NCI-H128 (cell line): ENCODE measurements around the gene EPHA8.

Experiments
- DNase-seq: peaks from one replicate; lab custom pipeline; 2025; ENCODE audit not compliant: unreplicated experiment; lab: John Stamatoyannopoulos, UW

EPHA8 gene

GRCh38 chr1:22588899-22589422 is 25.7 kb downstream of the EPHA8 start:
- no peak for DNase-seq

DNA sequence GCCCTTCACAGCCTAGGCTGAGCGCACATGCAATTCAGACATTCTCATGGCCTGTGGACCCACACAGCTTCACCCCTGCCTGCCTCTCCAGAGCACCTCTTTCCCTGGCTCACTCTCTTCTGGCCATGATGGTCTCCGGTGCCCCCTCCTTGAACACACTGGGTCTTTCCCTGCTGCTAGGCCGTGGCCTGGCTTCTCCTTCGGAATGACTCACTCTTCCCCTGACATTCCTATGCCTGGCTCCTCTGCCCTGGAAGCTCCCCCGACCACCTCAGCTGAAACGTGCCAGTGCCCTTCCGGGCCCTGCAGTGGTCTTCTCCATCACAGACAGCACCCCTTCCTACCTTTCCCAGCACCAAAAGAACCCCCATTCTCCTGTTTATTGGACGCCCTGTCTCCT is 28.3 kb downstream of the EPHA8 start:
- no peak for DNase-seq

DNA sequence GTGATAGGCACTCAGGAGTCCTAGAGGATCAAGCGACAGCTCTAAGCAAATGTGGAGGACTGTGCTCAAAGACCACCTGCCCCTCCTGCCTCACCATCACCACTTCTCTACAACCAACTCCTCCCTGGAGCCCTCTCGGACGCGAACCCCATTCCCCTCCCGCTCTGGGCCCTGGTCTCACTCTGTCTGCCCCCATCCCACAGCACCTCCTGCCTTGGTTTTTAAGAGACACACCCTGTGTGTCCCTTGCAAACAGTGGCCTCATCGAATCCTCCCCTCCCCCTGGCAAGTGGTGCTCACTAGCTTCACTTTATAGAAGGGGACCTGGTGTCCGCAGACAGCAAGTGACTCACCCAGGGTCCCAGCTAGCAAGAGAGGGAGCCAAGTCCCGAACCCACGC is 28.8 kb downstream of the EPHA8 start:
- DNase-seq, result no peak

DNA sequence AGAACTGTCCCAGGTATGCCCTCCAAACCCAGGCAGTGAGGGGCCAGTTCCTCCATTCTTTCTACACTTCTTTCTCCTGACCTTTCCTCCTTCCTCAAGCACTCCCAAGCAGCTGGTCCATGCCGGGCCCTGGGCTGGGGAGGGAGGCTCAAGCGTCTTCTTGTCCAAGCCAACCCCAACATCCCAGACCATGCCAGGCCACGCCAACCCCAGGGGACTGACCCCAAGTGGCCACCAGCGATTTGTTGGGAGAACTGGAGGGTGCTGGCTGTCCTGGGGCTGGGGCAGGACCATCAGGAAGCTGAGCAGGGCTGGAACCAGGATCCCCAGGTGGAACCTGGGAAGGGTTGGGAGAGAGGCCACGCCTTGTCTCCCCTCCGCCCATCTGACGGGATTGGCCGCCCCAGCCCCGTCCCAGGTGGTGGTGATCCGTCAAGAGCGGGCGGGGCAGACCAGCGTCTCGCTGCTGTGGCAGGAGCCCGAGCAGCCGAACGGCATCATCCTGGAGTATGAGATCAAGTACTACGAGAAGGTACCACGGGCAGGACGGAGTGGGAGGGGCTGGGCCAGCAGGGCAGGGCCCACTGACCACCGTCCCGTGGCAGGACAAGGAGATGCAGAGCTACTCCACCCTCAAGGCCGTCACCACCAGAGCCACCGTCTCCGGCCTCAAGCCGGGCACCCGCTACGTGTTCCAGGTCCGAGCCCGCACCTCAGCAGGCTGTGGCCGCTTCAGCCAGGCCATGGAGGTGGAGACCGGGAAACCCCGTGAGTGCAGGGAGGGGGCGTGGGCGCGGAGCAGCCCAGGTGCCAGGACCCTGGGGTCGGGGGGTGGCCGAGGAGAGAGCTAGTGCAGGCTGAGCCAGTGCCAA is 29.9 kb downstream of the EPHA8 start:
- DNase-seq, result no peak

- no peak for DNase-seq
These were observed 31.1 kb downstream of the EPHA8 start for GRCh38 chr1:22594396-22594795.

DNA sequence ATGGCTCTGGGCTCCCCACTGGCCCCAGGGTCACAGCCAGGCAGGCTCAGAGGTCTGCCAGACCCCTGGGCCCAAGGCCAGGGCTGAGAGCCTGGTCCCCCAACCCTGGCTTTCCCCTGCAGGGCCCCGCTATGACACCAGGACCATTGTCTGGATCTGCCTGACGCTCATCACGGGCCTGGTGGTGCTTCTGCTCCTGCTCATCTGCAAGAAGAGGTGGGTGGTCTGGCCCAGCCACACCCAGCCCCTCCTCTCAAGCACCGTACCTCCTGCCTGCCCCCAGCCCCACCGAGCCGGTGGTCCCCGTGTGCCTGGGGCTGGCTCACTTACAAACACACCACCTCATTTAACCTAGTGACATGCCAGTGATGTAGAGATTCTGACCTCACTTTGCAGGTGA is 31.8 kb downstream of the EPHA8 start:
- DNase-seq, result no peak

- no peak for DNase-seq
These were observed 34.1 kb downstream of the EPHA8 start for GRCh38 chr1:22597301-22597965.

DNA sequence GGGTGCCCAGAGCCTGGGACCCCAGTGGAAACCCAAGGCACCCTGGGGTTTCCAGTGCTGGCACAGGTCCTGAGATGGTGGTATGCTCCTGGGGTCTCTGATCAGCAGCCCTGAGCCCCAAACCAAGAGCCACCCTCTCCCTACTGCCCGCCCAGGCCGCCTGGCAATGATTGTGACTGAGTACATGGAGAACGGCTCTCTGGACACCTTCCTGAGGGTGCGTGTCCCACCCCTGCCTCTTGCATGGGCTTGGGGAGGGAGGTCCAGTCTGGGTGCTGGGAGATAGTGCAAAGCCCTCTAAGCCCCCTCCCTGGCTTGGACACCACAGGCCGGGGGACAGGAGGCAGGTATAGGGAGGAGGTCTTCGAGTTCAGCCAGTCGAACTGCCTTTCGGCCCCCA is 34.7 kb downstream of the EPHA8 start:
- no peak for DNase-seq

DNA sequence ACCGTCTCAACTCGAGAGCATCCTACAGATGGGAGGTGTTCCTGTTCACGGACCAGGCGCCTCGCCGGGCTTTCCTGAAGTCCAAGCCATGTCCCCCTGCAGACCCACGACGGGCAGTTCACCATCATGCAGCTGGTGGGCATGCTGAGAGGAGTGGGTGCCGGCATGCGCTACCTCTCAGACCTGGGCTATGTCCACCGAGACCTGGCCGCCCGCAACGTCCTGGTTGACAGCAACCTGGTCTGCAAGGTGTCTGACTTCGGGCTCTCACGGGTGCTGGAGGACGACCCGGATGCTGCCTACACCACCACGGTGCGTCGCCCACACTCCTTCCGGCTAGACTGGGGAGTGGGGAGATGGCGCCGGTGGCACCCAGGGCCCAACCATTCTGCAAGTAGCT is 35.4 kb downstream of the EPHA8 start:
- DNase-seq, result no peak

DNA sequence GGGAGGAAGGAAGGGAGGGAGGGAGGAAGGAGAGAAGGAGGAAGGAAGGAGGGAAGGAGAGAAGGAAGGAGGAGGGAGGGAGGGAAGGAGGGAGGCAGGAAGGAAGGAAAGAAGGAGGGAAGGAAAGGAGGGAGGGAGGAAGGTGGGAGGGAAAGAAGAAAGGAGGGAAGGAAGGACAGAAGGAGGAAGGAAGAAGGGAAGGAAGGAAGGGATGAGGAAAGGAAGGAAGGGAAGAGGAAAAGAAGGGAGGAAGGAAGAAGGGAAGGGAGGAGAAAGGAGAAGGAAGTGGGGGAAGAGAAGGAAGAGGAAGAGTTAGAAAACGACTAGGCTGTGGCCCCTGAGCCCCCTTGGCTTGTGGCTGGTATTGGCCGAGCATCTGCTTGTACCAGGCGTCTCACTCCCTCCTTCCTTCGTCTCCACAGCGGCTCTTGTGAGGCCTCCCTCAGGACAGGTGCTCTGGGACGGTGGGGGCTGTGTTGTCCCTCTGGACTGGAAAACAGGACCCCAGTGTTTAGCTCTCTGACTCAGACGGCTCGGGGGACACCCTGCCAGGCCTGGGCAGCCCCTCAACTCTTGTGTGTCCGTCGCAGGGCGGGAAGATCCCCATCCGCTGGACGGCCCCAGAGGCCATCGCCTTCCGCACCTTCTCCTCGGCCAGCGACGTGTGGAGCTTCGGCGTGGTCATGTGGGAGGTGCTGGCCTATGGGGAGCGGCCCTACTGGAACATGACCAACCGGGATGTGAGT is 37.0 kb downstream of the EPHA8 start:
- no peak for DNase-seq

DNA sequence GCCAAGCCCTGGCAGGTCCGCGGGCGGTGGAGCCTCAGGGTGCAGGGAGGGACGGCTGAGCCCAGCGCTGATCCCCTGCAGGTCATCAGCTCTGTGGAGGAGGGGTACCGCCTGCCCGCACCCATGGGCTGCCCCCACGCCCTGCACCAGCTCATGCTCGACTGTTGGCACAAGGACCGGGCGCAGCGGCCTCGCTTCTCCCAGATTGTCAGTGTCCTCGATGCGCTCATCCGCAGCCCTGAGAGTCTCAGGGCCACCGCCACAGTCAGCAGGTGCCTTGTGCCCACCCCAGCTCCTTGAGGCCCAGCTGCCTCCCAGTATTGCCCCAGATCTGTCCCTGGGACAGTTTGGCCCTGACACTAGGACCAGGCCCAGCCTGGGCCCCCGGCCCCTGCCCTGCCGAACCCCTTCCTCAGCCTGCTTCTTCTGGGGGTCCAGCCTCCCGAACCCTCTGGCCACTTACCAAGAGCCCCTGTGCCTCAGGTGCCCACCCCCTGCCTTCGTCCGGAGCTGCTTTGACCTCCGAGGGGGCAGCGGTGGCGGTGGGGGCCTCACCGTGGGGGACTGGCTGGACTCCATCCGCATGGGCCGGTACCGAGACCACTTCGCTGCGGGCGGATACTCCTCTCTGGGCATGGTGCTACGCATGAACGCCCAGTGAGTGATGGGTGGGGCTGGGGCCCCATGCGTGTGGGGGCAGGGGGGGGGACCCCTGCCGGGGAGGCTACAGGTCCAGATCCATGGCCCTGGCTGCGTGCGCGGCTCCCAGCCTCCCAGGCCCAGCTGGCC is 37.7 kb downstream of the EPHA8 start:
- DNase-seq, result no peak

GRCh38 chr1:22601610-22602009 is 38.3 kb downstream of the EPHA8 start:
- no peak for DNase-seq

DNA sequence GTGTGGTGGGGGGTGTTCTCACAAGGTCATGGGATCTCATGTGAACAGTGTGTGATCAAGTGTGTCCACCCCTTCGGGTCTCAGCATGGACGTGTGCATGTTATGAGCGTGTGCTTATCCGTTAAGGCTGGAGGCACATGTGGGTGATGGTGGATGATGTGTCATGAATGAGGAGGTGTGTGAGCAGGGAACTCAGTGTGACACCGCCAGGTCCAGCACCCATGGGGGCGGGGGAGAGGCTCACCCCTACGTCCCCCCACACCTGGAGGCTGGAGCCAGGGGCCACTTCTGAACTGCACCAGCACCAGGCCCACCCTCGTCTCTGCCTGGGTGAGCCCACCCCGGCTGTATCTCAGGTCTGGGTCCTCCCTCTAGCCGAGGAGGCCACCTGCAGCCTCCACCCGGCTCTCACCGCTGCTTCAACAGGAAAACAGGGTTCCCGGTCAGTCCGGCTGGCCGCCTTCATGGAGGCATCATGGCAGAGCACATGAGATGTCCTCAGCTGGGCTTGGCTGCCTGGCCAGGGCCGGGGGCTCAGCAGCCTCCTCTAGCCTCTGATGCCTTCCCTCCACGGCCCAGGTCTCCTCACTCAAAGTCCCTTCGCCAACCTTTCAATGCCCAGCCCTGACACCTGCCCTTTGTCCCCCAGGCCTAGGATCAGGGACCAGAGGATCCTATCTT is 38.9 kb downstream of the EPHA8 start:
- no peak for DNase-seq

- DNase-seq, result no peak
These were observed 42.9 kb downstream of the EPHA8 start for GRCh38 chr1:22606161-22606560.

DNA sequence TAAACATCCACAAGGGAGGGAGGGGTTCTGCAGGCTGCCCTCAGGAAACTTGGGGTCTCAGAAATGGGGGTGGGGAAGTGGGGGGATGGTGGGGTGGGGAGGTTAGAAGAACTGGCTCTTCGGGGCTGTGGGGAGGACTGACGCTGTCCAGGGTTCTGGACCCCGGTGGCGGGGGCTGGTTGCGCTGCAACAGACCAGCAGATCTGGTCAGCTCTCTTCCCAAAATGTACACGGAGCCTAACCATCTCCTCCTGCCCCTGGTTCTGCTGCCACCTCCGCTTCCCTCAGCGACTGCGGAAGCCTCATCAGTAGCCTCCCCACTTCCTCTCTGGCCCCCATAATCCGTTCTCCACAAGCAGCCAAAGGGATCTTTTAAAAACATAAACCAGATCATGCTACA is 43.9 kb downstream of the EPHA8 start:
- DNase-seq, result no peak

GRCh38 chr1:22608361-22608760 is 45.1 kb downstream of the EPHA8 start:
- no peak for DNase-seq

DNA sequence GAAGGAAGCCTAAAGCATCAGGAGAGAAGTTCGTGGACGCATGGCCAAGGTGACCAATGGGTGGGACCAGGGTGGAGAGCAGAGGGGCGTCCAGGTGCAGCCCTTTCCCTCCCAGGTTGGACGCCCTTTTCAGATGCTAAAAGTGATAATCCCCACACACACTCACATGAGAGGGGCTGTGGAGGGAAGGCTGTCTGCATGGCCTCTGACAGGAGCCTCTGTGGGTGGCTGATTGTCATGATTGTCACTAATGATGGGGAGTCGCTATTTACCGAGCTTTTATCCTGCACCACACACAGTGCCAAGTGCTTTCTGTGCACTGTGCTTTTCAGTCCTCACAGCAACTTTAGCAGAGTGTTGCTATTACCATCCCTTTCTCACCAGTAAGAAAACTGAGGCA is 46.0 kb downstream of the EPHA8 start:
- DNase-seq, result no peak

DNA sequence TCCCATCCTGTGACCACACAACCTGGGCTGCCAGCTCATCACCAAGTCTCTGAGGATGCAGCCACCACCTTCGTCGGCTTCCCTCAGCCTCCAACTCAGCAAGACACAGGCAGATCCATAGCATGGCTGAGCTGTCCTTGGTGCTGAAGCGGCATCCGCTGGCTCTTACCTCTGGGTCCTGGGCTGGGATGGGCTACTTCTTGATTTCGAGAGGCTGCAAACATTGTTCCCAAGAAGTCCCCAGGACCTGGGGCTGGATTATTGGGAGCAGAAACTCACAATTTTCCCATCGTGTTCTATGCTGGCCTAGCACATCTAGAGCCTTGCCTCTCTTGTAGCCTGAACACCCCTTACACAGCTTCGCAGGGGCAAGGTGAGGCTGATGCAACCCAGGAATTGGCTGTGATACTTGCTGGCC is 48.2 kb downstream of the EPHA8 start:
- DNase-seq, result no peak

DNA sequence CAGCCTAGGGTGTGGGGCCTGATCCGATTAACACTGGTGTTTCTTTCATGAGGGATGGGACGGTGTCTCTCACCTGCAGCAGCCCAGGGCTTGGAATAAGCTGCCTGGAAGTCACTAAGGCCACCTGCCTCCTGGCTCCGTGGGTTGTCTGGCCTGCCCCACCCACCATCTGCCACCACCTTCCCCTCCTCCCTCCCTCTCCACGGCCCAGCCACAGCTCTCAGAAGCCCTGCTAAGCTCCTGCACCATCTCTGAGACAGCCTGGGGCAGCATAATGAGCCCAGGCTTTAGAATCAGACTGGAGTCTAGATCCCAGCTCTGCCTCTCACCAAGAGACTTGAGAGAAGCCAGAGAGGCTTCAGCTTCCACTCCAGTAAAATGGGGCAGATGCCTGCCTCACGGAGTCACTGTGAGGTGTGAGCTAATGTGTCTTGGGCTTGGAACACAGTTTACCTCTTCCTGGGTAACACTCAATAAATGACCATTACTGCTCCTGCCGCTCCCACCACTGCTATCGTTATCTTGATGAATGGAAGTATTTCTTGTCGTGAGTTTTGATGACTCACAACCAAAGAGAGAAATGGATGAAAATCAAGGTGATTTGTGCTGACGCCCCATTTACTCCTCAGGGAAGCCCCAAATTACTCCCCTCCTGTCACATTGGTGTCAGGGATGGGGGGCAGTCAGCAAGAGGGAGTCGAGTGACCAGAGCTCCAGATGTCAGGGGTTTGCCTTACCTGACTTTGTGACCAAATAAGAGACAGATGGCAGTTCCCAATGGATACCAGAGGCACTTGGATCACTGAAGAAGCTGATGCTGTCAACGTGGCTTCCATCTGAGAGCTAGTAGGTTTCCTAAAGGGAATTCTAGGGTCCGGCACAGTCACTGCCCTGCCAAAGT is 49.6 kb downstream of the EPHA8 start:
- DNase-seq, result no peak
